Kidney (tissue), 14 donors: ENCODE data around the gene CTDSP2. TPM values are rescaled to one million over a fixed set of nuclear protein-coding genes. Genes with fewer than 3 reads are reported as not detected.

Source experiments
- DNase-seq, 5 donors: peaks; one replicate each; pipeline ENCODE4 v3.0.0-alpha.2; 2013 to 2020
- FAIRE-seq: peaks from 2 replicates; lab custom pipeline; 2012; peaks lifted over from hg19 to GRCh38; lab: Jason Lieb, UNC
- H3K27ac ChIP-seq, 2 donors: one replicate each; pipeline ENCODE4 v1.7.0; 2013; ENCODE audit warnings: low read depth in 2 of 2, low read length in 2 of 2, inconsistent platforms in 1 of 2
- H3K27me3 ChIP-seq: one replicate; pipeline ENCODE4 v1.7.1; 2013; ENCODE audit warnings: low read length, inconsistent platforms; ENCODE audit not compliant: control insufficient read depth, insufficient read depth
- H3K36me3 ChIP-seq, 3 donors: one replicate each; pipeline versions ENCODE4 v1.7.0 to v1.7.1; 2013; ENCODE audit warnings: low read length in 3 of 3, control low read depth in 1 of 3, inconsistent platforms in 1 of 3; ENCODE audit not compliant: insufficient read depth in 3 of 3, control insufficient read depth in 2 of 3
- H3K4me1 ChIP-seq, 3 donors: one replicate each; pipeline versions ENCODE4 v1.7.0 to v1.7.1; 2013; ENCODE audit warnings: low read length in 3 of 3, inconsistent platforms in 1 of 3, low read depth in 1 of 3; ENCODE audit not compliant: control insufficient read depth in 2 of 3, insufficient read depth in 2 of 3
- H3K4me3 ChIP-seq, 3 donors: one replicate each; pipeline versions ENCODE4 v1.7.0 to v1.8.1; 2013; ENCODE audit warnings: low read length in 3 of 3, control low read depth in 1 of 3, inconsistent platforms in 1 of 3
- H3K9ac ChIP-seq, 3 donors: one replicate each; pipeline versions ENCODE4 v1.7.0 to v1.7.1; 2013; ENCODE audit warnings: low read length in 3 of 3, control low read depth in 1 of 3, inconsistent platforms in 1 of 3
- H3K9me3 ChIP-seq, 3 donors: one replicate each; pipeline versions ENCODE4 v1.7.0 to v1.7.1; 2013; ENCODE audit warnings: low read length in 3 of 3, control low read depth in 1 of 3, inconsistent platforms in 1 of 3; ENCODE audit not compliant: control insufficient read depth in 2 of 3, insufficient read depth in 1 of 3
- intact Hi-C: fragments of 100-400 bp; cut with DNase I; formaldehyde crosslinking; loops from one replicate; pipeline ENCODE4 v1.11.1; 2022
- polyA plus RNA-seq: library from polyadenylated mRNA; stranded (reverse); fragments of 350-450 nt; fragmentation: Illumina TruSeq; extraction: RNeasy Lipid Tissue Mini Kit (QIAGEN cat#74804); gene quantifications from one replicate; pipeline ENCODE4 v1.2.3, GENCODE V29; 2014; ENCODE audit warnings: low read depth, low replicate concordance; ENCODE audit not compliant: insufficient read depth
- total RNA-seq: library from RNA; stranded (reverse); fragmentation: NEBNext Ultra II Directional; extraction: Animal tissue kit (Norgen Biotek cat#: 25700); gene quantifications from one replicate; pipeline ENCODE4 v1.2.1, GENCODE V29; 2021
- TF ChIP-seq, protein P1 (sequence below): IDR thresholded peaks from 3 replicates; pipeline ENCODE4 v1.5.1; 2012; ENCODE audit warnings: mild to moderate bottlenecking, moderate library complexity, borderline replicate concordance; ENCODE audit not compliant: insufficient read depth; ENCODE audit errors: extremely low read depth
- donor health status: control.
- donor health status: control.
- donor health status: control.
- donor health status: control.
- donor health status: control.
- donor health status: DM: yes; HTN: yes; CAD: no.
- donor health status: Normal renal cell carcinoma (clear cell type).

CTDSP2 gene
- total and polyA plus RNA-seq, 2 donors from 2014 or later = 46.0 to 198 TPM

DNA sequence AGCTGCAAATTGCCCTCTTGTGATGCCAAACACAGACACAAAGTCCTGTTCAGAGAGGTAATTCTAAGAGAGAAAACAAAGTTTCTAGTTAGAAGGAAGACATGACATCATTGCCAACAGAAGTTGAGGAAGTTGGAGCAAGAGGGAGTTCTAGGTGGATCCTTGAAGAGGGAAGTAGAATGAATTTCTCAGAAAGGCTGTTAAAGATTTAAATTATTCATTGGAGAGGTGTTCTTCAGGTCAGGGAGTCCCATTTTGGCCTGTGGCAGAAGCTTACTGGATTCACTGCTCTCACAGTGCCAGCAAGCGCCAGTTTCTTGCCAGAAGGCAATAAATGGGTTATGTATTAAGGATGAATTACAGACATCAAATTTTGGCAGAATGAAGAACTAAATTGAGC lies 48.6 kb downstream of the CTDSP2 start:
- peaks cover 0 to 47% (median 37%) of the 10 kb centered on the region in 3 donors for H3K36me3 ChIP-seq

DNA sequence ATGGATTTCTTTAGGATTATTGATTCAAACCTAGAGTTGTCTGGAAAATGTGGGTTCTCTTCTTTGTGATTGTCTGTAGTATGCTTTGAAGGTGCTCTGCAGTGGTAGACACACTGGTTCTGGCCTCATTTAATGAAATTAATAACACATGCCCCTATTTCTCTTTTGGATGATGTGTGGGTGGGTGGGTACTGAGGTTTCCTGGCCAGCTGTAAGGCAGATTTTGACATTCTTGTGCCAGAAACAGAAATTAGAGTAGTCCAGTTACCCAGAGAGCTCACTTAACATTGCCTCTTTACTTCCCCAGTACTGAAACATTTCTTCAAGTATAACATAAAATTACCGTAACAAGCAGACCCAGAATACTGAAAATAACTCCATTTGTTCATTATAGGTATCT lies 49.5 kb downstream of the CTDSP2 start:
- Histone ChIP-seq H3K27me3 (no peaks in the 10 kb centered on the region), H3K4me3 (no peak overlapping the region), H3K27ac (no peak overlapping the region), H3K9ac (no peak overlapping the region), H3K36me3 (peaks cover 0 to 46% (median 30%) of the 10 kb centered on the region in 3 donors), H3K9me3 (no peaks in the 10 kb centered on the region), H3K4me1 (peaks cover 0 to 4% (median 0%) of the 10 kb centered on the region in 3 donors)
- FAIRE-seq (no peak), DNase-seq (no peak)
- TF ChIP-seq, protein P1, sequence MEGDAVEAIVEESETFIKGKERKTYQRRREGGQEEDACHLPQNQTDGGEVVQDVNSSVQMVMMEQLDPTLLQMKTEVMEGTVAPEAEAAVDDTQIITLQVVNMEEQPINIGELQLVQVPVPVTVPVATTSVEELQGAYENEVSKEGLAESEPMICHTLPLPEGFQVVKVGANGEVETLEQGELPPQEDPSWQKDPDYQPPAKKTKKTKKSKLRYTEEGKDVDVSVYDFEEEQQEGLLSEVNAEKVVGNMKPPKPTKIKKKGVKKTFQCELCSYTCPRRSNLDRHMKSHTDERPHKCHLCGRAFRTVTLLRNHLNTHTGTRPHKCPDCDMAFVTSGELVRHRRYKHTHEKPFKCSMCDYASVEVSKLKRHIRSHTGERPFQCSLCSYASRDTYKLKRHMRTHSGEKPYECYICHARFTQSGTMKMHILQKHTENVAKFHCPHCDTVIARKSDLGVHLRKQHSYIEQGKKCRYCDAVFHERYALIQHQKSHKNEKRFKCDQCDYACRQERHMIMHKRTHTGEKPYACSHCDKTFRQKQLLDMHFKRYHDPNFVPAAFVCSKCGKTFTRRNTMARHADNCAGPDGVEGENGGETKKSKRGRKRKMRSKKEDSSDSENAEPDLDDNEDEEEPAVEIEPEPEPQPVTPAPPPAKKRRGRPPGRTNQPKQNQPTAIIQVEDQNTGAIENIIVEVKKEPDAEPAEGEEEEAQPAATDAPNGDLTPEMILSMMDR = no peak
- intact Hi-C loops = no loop called here

More for the DNA sequence above, 48.6 kb downstream of the CTDSP2 start:
- H3K9ac ChIP-seq = no peak overlapping the region
- intact Hi-C loops = no loop called here
- DNase-seq (no peak), FAIRE-seq (no peak)
- no peaks in the 10 kb centered on the region for H3K27me3 ChIP-seq
- no peak overlapping the region for H3K27ac ChIP-seq
- H3K4me1 ChIP-seq = peaks cover 0 to 4% (median 0%) of the 10 kb centered on the region in 3 donors
- H3K9me3 ChIP-seq = no peaks in the 10 kb centered on the region
- TF ChIP-seq, protein P1 = no peak
- no peak overlapping the region for H3K4me3 ChIP-seq

DNA sequence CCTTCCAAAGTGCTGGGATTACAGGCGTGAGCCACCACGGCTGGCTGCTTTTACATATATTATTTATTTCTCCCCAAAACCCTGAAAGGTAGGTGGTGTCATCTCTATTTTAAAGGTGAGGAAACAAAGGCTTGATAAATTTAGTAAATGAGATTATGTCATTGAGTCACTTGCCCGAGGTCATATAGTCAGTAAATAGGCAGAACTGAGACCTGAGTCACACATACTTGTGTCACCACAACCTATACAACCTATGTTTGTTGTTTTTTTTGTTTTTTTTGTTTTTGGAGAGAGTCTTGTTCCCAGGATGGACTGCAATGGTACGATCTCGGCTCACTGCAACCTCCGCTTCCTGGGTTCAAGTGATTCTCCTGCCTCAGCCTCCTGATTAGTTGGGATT lies 51.2 kb downstream of the CTDSP2 start:
- Histone ChIP-seq H3K4me1 (peaks cover 0 to 4% (median 0%) of the 10 kb centered on the region in 3 donors), H3K27ac (no peak overlapping the region), H3K9me3 (no peaks in the 10 kb centered on the region), H3K36me3 (peaks cover 0 to 35% (median 23%) of the 10 kb centered on the region in 3 donors), H3K4me3 (no peak overlapping the region), H3K27me3 (no peaks in the 10 kb centered on the region), H3K9ac (no peak overlapping the region)
- DNase-seq (no peak), FAIRE-seq (no peak)
- TF ChIP-seq, protein P1 = no peak
- intact Hi-C loops = no loop called here

DNA sequence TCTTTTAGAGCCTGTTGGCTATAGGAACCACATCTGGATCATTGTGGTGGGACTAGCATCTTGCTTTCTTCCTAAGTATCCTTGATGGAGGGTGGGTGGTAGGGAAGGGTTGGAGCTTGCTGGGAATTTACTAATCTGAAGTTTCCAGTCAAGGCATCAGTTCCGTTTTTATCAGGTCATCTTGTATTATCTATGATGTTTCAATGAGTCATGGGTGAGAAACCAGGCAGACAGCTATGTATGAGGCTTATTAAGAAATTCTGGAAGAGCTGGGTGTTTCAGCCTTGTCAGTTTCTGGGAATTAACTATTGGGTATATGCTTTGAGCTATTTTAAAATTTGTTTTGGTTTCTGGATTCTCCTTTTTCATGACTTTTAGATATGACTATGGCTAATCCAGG lies 52.6 kb downstream of the CTDSP2 start:
- no peaks in the 10 kb centered on the region for H3K27me3 ChIP-seq
- no peak overlapping the region for H3K9ac ChIP-seq
- TF ChIP-seq, protein P1 = no peak
- DNase-seq = no peak
- FAIRE-seq = no peak
- intact Hi-C loops = no loop called here
- H3K36me3 ChIP-seq = peaks cover 2 to 30% (median 15%) of the 10 kb centered on the region in 3 donors
- H3K27ac ChIP-seq = no peak overlapping the region
- no peaks in the 10 kb centered on the region for H3K9me3 ChIP-seq
- peaks cover 0 to 4% (median 0%) of the 10 kb centered on the region in 3 donors for H3K4me1 ChIP-seq
- H3K4me3 ChIP-seq = no peak overlapping the region
